NCI-H345 treated with DMSO at 0.1 percent for 48 hours (cell line): ENCODE results near the gene ZNF691.
"Not testable (repeated sequence)": the region's sequence is repeated elsewhere in the genome, so short reads cannot be mapped to it uniquely, and the experiment has no call there.

Source experiments
- DNase-seq: peaks from one replicate; lab custom pipeline; 2025; ENCODE audit not compliant: unreplicated experiment; lab: John Stamatoyannopoulos, UW

ZNF691 gene

GRCh38 chr1:42846257-42847110 lies at the start of gene ZNF691:
ZNF691 (plus strand) TSS chr1:42846613; CDS start chr1:42849659, 3,046 bp downstream.
- peak; percentile 94 for DNase-seq

- no peak for DNase-seq
These were observed 49.0 kb upstream of the ZNF691 start for GRCh38 chr1:42797414-42797813.

GRCh38 chr1:42797979-42798378 lies 48.4 kb upstream of the ZNF691 start:
- DNase-seq: no peak

- DNase-seq: no peak
These were observed 44.5 kb upstream of the ZNF691 start for GRCh38 chr1:42801832-42802473.

GRCh38 chr1:42806171-42806570 lies 40.2 kb upstream of the ZNF691 start:
- no peak for DNase-seq

GRCh38 chr1:42806593-42806992 lies 39.8 kb upstream of the ZNF691 start:
- DNase-seq: no peak

GRCh38 chr1:42807056-42807668 lies 39.3 kb upstream of the ZNF691 start:
- no peak for DNase-seq

GRCh38 chr1:42814815-42815214 lies 31.6 kb upstream of the ZNF691 start:
- DNase-seq: not testable (repeated sequence)

GRCh38 chr1:42815941-42816584 lies 30.4 kb upstream of the ZNF691 start:
- peak; percentile 43 for DNase-seq

GRCh38 chr1:42816585-42817439 lies 29.6 kb upstream of the ZNF691 start, which contains the start of the genes ERMAP and SVBP:
ERMAP (plus strand) TSS chr1:42817122; CDS start chr1:42830449, 13,327 bp downstream.
SVBP (minus strand) TSS chr1:42817397; CDS start chr1:42816544, 853 bp downstream.
- DNase-seq: peak; percentile 87

- no peak for DNase-seq
These were observed 29.0 kb upstream of the ZNF691 start for GRCh38 chr1:42817440-42817767.

GRCh38 chr1:42817976-42818375 lies 28.4 kb upstream of the ZNF691 start:
- DNase-seq: no peak

- no peak for DNase-seq
These were observed 25.6 kb upstream of the ZNF691 start for GRCh38 chr1:42820813-42821212.

GRCh38 chr1:42821690-42822089 lies 24.7 kb upstream of the ZNF691 start:
- DNase-seq: no peak

GRCh38 chr1:42822800-42823392 lies 23.5 kb upstream of the ZNF691 start:
- no peak for DNase-seq

GRCh38 chr1:42824481-42825035 lies 21.9 kb upstream of the ZNF691 start:
- no peak for DNase-seq

GRCh38 chr1:42825036-42825851 lies 21.2 kb upstream of the ZNF691 start:
- no peak for DNase-seq

GRCh38 chr1:42830631-42831030 lies 15.8 kb upstream of the ZNF691 start:
- no peak for DNase-seq

GRCh38 chr1:42831273-42831672 lies 15.1 kb upstream of the ZNF691 start:
- DNase-seq: no peak
